ENCODE data around the gene ARHGAP4.

DNA sequence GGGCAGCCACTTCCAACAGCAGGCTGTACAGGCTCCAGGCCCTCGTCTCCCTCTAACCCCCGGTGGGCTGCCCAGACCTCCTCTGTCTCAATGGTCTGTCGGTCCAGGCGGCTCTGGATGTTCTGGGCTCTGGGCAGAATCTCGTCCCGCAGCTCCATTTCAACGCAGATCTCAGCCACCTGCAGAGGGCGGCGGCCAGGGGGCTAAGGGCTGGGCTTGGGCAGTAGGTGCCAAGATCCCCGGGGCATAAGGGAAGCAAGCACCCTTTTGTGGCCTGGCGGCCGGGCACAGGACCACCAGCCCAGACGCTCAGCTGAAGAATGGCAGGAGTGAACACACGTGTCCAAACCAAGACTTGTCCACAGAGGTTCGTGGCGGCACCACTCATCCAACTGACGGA lies 12.4 kb downstream of the ARHGAP4 start:
- TF ChIP-seq CTCF (IDR thresholded peaks at IDR 0.05) (no peak), POLR2A (IDR thresholded peaks at IDR 0.05) (no peak)

All from Peyer's patch (tissue), 4 donors.